Stimulated activated CD8-positive, alpha-beta memory T cell treated with anti-CD3 and anti-CD28 coated beads, Interleukin-15, amount 100 ng/mL, for 1 hour (primary cell): ENCODE measurements around the gene ARFGEF3.

Source experiments
- DNase-seq: peaks from one replicate; pipeline ENCODE4 v3.0.0-alpha.2; 2020; ENCODE audit warnings: low read depth

ARFGEF3 gene

GRCh38 chr6:138307816-138308730, 146.3 kb downstream of the ARFGEF3 start:
- no peak for DNase-seq

- no peak for DNase-seq
Observed at GRCh38 chr6:138308731-138309110, 147.0 kb downstream of the ARFGEF3 start.

- no peak for DNase-seq
Observed at GRCh38 chr6:138309695-138310094, 148.0 kb downstream of the ARFGEF3 start.

GRCh38 chr6:138310294-138310693, 148.6 kb downstream of the ARFGEF3 start:
- no peak for DNase-seq

GRCh38 chr6:138310821-138311220, 149.1 kb downstream of the ARFGEF3 start:
- DNase-seq: no peak

GRCh38 chr6:138311268-138311667, 149.5 kb downstream of the ARFGEF3 start:
- DNase-seq: no peak

GRCh38 chr6:138318741-138319375, 157.1 kb downstream of the ARFGEF3 start:
- DNase-seq: no peak

GRCh38 chr6:138321934-138322333, 160.2 kb downstream of the ARFGEF3 start:
- no peak for DNase-seq

- DNase-seq: no peak
Observed at GRCh38 chr6:138323821-138324220, 162.1 kb downstream of the ARFGEF3 start.

GRCh38 chr6:138328210-138328609, 166.5 kb downstream of the ARFGEF3 start:
- DNase-seq: no peak

GRCh38 chr6:138330763-138331162, 169.0 kb downstream of the ARFGEF3 start:
- no peak for DNase-seq

GRCh38 chr6:138331444-138331843, 169.7 kb downstream of the ARFGEF3 start:
- no peak for DNase-seq

GRCh38 chr6:138331984-138332383, 170.2 kb downstream of the ARFGEF3 start:
- DNase-seq: no peak

- DNase-seq: no peak
Observed at GRCh38 chr6:138334000-138334399, 172.3 kb downstream of the ARFGEF3 start.

GRCh38 chr6:138334963-138335362, 173.2 kb downstream of the ARFGEF3 start:
- DNase-seq: no peak

- DNase-seq: no peak
Observed at GRCh38 chr6:138336221-138336620, 174.5 kb downstream of the ARFGEF3 start.

GRCh38 chr6:138337076-138337475, 175.3 kb downstream of the ARFGEF3 start:
- DNase-seq: no peak

- no peak for DNase-seq
Observed at GRCh38 chr6:138339024-138339423, 177.3 kb downstream of the ARFGEF3 start.

GRCh38 chr6:138341176-138341575, 179.4 kb downstream of the ARFGEF3 start:
- DNase-seq: no peak

GRCh38 chr6:138343112-138343511, 181.4 kb downstream of the ARFGEF3 start:
- DNase-seq: no peak

GRCh38 chr6:138345565-138346285, 184.0 kb downstream of the ARFGEF3 start:
- DNase-seq: no peak

- no peak for DNase-seq
Observed at GRCh38 chr6:138346302-138347195, 184.8 kb downstream of the ARFGEF3 start.
